ENCODE results near the gene WFIKKN1.
"Not testable (repeated sequence)": the region's sequence is repeated elsewhere in the genome, so short reads cannot be mapped to it uniquely, and the experiment has no call there.

Gene WFIKKN1

GRCh38 chr16:593807-594206 is 37.0 kb upstream of the WFIKKN1 start:
- no peak for DNase-seq (ENCODE audit: insufficient read length, low spot score)
- FAIRE-seq, result no peak

DNA sequence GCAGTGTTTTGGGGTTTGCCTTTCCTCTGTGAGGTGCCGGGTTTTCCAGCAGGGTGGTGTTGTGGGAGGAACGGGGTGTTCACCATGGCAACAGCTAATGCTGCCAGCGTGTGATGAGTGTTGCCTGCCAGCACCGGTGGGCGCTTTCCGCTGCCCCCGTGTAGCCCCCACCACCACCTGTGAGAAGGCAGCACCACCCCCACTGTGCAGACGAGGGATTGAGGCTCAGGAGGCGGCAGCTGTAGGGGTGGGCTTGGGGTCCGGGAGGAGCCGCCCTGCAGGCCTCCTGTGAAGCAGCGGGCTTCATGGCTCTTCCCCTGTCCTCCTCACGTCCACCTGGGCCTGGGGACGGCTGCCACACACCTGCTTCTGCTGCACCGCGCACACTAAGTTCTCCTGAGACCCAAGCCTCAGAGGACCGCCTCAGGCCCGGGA is 35.7 kb upstream of the WFIKKN1 start:
- FAIRE-seq (no peak), DNase-seq (ENCODE audit: insufficient read length, low spot score) (no peak)

DNA sequence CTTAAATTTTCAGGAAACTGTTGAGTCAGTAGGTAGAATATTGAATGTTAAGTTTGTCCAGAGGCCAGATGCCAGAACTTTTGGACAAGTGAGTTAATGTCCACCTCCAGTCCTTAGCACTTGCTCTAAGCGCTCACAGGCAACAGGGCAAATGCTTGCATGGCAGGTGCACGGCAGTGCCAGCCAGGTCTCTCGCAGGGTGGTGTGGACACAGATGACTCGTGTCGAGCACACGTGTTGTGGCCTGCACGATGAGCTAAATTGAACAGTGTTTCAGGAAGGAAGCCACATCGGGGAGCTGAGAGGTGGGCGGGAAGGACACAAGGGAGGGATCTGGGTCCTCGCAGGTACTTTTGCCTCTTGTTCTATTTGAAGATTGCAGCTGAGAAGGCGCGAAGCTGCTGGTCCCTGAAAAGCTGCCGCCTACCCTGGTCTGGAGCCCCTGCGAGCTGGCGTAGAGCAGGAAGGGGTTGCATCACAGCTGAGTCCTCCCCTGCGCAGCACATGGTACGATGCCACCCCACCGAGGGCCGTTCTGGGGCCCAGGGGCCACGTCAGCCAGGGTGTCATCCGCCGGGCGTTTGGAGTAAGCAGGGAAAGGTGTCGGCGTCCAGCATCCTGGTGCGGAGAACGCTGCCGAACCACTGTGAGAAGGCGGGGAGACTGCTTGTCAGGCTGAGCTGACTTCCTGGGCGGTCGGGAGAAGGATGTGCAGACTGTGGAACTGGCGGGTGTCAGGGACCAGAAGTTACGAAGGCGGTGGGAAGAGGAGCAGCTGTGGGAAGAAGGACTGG is 34.6 kb upstream of the WFIKKN1 start:
- DNase-seq (ENCODE audit: insufficient read length, low spot score) (no peak), FAIRE-seq (no peak)

- DNase-seq (ENCODE audit: insufficient read length, low spot score) (no peak), FAIRE-seq (no peak)
Observed at GRCh38 chr16:596736-597060, 34.1 kb upstream of the WFIKKN1 start.

- FAIRE-seq, result not testable (repeated sequence)
Observed at GRCh38 chr16:597655-598054, 33.1 kb upstream of the WFIKKN1 start.

GRCh38 chr16:598823-599739 is 31.7 kb upstream of the WFIKKN1 start:
- DNase-seq (ENCODE audit: insufficient read length, low spot score), result no peak
- no peak for FAIRE-seq

More at GRCh38 chr16:597655-598054, 33.1 kb upstream of the WFIKKN1 start:
- DNase-seq (ENCODE audit: insufficient read length, low spot score), result not testable (repeated sequence)

GRCh38 chr16:600781-601180 is 30.0 kb upstream of the WFIKKN1 start:
- DNase-seq (ENCODE audit: insufficient read length, low spot score), result no peak
- FAIRE-seq, result no peak

GRCh38 chr16:603933-604332 is 26.9 kb upstream of the WFIKKN1 start:
- FAIRE-seq, result peak; percentile 47

DNA sequence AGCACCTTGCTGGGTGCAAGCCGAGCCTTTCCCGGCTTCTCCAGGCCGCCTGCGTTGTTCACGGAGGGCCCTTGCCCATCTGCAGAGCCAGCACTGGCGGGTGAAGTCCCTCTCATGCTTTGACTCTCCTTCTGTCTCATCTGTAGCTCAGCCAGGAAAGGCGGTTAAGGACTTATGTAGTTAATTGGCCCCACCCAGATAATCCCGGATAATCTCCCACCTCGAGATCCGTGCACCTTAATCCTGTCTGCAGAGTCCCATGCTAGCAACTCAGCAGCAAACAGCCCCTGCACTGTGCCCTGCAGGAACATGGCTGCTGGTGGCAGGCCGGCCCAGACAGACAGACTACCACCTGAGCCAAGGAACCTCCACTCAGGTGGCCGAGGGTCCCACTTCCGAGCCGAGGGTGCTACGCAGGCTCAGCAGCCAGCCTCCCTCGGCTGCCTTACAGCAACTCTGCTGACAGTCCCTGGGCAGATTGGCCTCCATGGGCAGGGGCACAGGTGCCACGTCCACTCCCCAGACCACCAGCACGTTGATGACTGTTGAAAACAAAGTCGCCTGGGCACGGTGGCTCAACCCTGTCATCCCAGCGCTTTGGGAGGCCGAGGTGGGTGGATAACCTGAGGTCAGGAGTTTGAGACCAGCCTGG is 24.0 kb upstream of the WFIKKN1 start:
- FAIRE-seq (no peak), DNase-seq (ENCODE audit: insufficient read length, low spot score) (no peak)

More at GRCh38 chr16:603933-604332, 26.9 kb upstream of the WFIKKN1 start:
- DNase-seq (ENCODE audit: insufficient read length, low spot score), result no peak

DNA sequence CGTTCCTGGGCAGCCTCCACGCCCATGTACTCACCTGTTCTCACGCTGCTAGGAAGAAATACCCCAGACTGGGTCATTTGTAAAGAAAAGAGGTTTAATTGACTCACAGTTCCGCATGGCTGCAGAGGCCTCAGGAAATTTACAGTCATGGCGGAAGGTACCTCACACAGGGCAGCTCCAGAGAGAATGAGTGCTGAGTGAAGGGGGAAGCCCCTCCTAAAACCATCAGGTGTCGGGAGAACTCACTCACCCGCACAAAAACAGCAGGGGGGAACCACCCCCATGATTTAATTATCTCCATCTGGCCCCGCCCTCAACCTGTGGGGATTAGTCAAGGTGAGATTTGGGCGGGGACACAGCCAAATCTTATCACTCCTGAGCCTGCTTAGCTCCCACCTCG is 22.8 kb upstream of the WFIKKN1 start:
- FAIRE-seq (no peak), DNase-seq (ENCODE audit: insufficient read length, low spot score) (no peak)

DNA sequence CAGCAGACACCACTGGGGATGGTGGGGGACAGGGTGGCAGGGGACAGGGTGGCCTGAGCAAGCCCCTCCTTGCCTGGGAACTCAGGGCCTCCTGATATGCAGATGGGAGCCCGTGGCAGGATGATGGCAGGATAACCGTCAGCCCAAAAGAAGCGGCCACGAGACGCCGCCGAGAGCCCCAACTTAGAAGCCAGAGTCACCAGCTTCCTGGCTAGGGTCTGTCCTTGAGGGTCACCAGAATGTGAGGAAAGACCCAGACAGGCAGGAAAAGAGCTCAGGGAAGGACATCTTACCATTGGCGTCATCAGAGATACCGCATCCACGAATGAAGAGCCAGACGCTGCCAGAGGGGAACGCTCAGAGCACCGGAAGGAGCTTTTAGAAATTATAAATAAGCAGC is 21.5 kb upstream of the WFIKKN1 start:
- FAIRE-seq (no peak), DNase-seq (ENCODE audit: insufficient read length, low spot score) (no peak)

- FAIRE-seq (no peak), DNase-seq (ENCODE audit: insufficient read length, low spot score) (no peak)
Observed at GRCh38 chr16:609984-610383, 20.8 kb upstream of the WFIKKN1 start.

DNA sequence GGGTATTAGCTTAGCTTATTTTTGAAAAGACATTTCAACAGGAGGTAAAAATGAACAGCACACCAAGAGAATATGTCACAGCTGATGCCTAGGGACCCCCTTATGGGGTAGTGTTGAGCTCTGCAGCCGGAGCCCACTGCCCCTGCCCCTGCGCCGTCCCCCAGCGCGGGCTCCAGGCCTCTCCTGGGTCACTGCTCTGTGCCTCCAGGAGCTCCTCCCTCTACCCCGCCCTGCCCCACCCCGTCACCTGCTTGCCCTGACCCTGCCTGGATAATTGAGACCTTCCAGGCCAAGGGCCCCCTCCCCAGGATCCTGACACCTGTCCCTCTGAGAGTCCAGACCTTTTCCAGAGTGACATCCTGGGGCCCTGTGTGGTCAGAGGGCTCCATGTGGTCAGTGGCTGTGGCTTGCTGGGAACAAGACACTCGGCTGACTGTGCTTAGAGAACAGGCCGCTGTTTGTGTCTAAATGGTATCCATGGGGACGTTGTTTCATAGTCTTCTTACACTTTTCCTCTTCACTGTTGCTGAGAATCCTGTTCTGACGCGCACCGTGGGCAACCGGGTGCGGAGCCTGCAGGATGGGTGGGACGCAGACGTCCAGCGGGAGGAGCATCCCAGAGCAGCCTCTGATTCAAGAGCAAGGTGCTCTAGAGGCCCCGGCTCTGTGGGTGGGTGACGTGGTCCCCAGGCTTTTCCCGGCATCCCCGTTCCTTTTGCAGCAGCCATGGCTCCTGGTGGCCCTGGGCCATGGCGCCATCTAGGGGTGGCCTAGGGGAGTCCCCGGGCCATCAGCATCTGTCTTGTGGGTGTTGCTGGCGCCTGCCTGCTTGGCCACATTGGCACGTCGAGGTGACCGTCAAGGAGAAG is 20.0 kb upstream of the WFIKKN1 start:
- FAIRE-seq (no peak), DNase-seq (ENCODE audit: insufficient read length, low spot score) (peak; percentile 67)

DNA sequence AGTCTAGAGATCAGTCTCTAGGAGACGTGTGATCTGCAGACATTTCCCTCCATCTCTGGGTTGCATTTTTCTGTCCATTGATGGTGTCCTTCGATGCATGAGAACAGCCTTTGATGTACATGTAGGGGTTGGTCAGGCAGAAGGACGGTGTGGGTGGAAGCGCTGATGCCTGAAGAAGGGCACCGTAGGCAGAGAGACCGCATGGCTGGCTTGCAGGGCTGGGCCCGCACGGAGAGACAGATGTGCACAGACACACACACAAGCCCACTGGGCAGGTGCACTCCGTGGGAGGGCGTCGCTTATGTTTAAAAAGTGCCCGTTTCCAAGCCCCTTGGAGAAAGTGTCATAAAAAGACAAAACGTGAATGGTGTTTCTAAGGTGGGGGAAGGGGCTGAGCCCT is 15.7 kb upstream of the WFIKKN1 start:
- no peak for FAIRE-seq
- no peak for DNase-seq (ENCODE audit: insufficient read length, low spot score)

DNA sequence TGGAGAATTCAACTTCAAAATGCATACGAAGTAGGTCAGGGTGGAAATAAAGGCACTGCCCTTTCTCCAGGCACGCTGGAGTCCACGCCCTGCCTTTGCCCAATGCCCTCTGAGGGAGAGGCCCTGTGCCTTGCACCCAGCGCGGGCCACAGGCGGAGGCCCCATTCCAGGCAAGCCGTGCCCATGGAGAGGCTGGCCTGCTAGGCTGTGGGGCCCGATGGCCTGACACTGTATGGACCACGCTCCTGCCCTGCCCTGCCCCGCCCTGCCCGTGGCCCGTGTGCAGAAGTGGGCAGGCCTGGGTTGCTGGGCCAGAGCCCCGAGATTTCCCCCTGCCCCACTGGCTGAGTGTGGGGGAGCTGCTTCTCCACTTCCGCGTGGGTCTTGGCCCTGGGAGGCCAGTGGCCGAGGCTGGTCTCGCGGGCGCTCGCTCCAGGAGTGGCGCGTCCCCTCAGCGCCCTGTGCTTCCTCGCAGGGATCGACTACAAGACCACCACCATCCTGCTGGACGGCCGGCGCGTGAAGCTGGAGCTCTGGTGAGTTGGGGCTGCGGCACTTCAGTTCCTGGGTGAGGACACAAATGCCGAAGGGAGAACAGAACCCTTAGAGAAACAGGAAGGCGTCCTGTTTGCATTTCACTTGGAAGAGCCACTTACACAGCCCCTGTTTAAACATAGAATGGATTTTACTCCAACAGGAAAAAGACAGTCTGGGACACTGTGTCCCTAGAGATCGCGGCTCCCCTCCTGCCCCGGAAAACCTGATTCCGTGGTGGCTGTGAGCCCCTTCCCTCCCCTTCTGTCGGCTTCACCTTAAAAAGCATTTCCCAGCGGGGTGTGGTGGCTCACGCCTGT is 13.8 kb upstream of the WFIKKN1 start:
- no peak for DNase-seq (ENCODE audit: insufficient read length, low spot score)
- FAIRE-seq, result no peak

- FAIRE-seq, result no peak
- DNase-seq (ENCODE audit: insufficient read length, low spot score), result no peak
Observed at GRCh38 chr16:617855-618254, 12.9 kb upstream of the WFIKKN1 start.

- DNase-seq (ENCODE audit: insufficient read length, low spot score), result no peak
- FAIRE-seq, result no peak
Observed at GRCh38 chr16:619476-620100, 11.2 kb upstream of the WFIKKN1 start.

GRCh38 chr16:620700-621525 is 9.9 kb upstream of the WFIKKN1 start:
- DNase-seq (ENCODE audit: insufficient read length, low spot score) (no peak), FAIRE-seq (no peak)
